Transverse colon (tissue), 4 donors: ENCODE results near the gene INSM2. TPM values are rescaled to one million over a fixed set of nuclear protein-coding genes. Genes with fewer than 3 reads are reported as not detected.

Source experiments
- DNase-seq: peaks from one replicate; pipeline ENCODE4 v3.0.0-alpha.2; 2019
- H3K27ac ChIP-seq, 4 donors: fragments of 200-600 bp; sonication (generic); 2 replicates each; pipeline ENCODE4 v1.5.1; 2016 to 2018; ENCODE audit warnings: inconsistent platforms in 4 of 4
- H3K27me3 ChIP-seq: fragments of 200-600 bp; sonication (generic); 2 replicates; pipeline ENCODE4 v1.5.1; 2017; ENCODE audit warnings: inconsistent platforms
- H3K36me3 ChIP-seq, 4 donors: fragments of 200-600 bp; sonication (generic); 2 replicates each; pipeline ENCODE4 v1.5.1; 2017 to 2019; ENCODE audit warnings: inconsistent platforms in 4 of 4
- H3K4me1 ChIP-seq, 4 donors: fragments of 200-600 bp; sonication (generic); 2 replicates each; pipeline ENCODE4 v1.5.1; 2017 to 2020; ENCODE audit warnings: inconsistent platforms in 4 of 4
- H3K4me3 ChIP-seq, 4 donors: fragments of 200-600 bp; sonication (generic); 1 replicate in 1 of 4; 2 replicates in 3 of 4; pipeline versions ENCODE4 v1.5.1 to v1.6.1; 2017 to 2019; ENCODE audit warnings: inconsistent platforms in 4 of 4
- H3K9me3 ChIP-seq, 2 donors: fragments of 200-600 bp; sonication (generic); 2 replicates each; pipeline ENCODE4 v1.5.1; 2017 to 2019; ENCODE audit warnings: inconsistent platforms in 2 of 2
- CTCF ChIP-seq, 5 experiments: fragments of 200-600 bp in 3 of 5; fragments of 450-650 bp in 2 of 5; sonication (generic) in 3 of 5; IDR thresholded peaks; 1 replicate in 2 of 5; 2 replicates in 3 of 5; pipeline ENCODE4 v1.5.1; 2016 to 2017; ENCODE audit warnings: antibody characterized with exemption in 5 of 5, inconsistent platforms in 3 of 5, mild to moderate bottlenecking in 2 of 5, moderate library complexity in 1 of 5
- EP300 ChIP-seq: sonication (generic); formaldehyde crosslinking; IDR thresholded peaks from one replicate; pipeline ENCODE4 v1.6.1; 2017; ENCODE audit warnings: antibody characterized with exemption, low read depth
- POLR2A ChIP-seq: fragments of 450-650 bp; IDR thresholded peaks from one replicate; pipeline ENCODE4 v1.6.1; 2016; ENCODE audit warnings: antibody characterized with exemption, mild to moderate bottlenecking, moderate library complexity
- POLR2AphosphoS5 ChIP-seq, 3 donors: sonication (generic); formaldehyde crosslinking; IDR thresholded peaks; one replicate each; pipeline ENCODE4 v1.6.1; 2016; ENCODE audit warnings: antibody characterized with exemption in 3 of 3
- WGBS, 2 donors: methylation state at CpG; one replicate each; pipeline ENCODE4 v1.1.5; 2018; ENCODE audit warnings: low coverage in 1 of 2; 5-methylcytosine and 5-hydroxymethylcytosine counted together
- in situ Hi-C, 4 donors: fragments of 200-750 bp; cut with MboI; loops; one replicate each; pipeline versions ENCODE4 v1.15.0 to v1.15.1; 2017; ENCODE audit warnings: low sequenced_read_pairs in 3 of 4, low pct_ligation_motif_present in 1 of 4, low pct_unique_long_range_greater_than_20kb in 1 of 4
- intact Hi-C: fragments of 100-400 bp; cut with DNase I; formaldehyde crosslinking; loops from one replicate; pipeline ENCODE4 v1.15.1; 2023; ENCODE audit warnings: low total_unique reads
- total RNA-seq, 4 donors: library from RNA; depleted of rRNA; stranded (reverse); fragments of >200 nt; gene quantifications; one replicate each; pipeline ENCODE4 v1.1.0, GENCODE V29; 2016

The INSM2 gene
- total RNA-seq, 4 donors from 2014 or later = 0.14 TPM; not detected in 3

DNA sequence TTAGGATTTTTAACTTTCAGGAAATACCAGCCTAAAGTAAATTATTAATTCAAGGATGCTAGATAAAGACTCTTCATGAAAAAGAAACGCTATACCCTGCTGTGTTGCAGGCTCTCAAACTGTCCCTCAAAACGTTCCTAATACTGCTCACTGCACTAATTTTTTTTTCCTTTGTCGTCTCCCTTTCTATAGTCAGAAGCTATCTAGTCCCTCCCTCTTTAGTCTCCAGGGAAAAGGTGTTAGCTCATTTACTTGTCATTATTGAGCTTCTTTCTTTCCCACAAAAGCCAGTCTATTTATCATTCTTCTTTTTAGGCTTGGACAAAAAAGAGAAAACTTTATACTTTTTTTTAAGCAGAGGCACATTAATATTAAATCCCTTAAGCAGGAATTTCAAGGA is 30.3 kb upstream of the INSM2 start:
- TF ChIP-seq POLR2A = no peak
- no peak for TF ChIP-seq POLR2AphosphoS5 (IDR thresholded peaks at IDR 0.05)
- TF ChIP-seq EP300 = no peak
- Histone ChIP-seq H3K4me1 (no peaks in the 10 kb centered on the region), H3K27me3 (peaks cover 5% of the 10 kb centered on the region), H3K36me3 (no peaks in the 10 kb centered on the region), H3K9me3 (no peaks in the 10 kb centered on the region), H3K4me3 (no peak overlapping the region), H3K27ac (no peak overlapping the region)
- no peak for DNase-seq
- 34 to 49% methylated on average over 3 of the region's 3 CpGs for WGBS, 2 donors
- in situ Hi-C loops (no loop called here), intact Hi-C loops (no loop called here)

- no peak for TF ChIP-seq POLR2AphosphoS5 (IDR thresholded peaks at IDR 0.05)
- TF ChIP-seq POLR2A = no peak
- TF ChIP-seq EP300 = no peak
- TF ChIP-seq CTCF (IDR thresholded peaks at IDR 0.05) = no peak
- DNase-seq = no peak
- in situ Hi-C loops (no loop called here), intact Hi-C loops (no loop called here)
- Histone ChIP-seq H3K27me3 (peaks cover 5% of the 10 kb centered on the region), H3K36me3 (no peaks in the 10 kb centered on the region), H3K4me3 (no peak overlapping the region), H3K4me1 (no peaks in the 10 kb centered on the region), H3K27ac (no peak overlapping the region), H3K9me3 (no peaks in the 10 kb centered on the region)
- WGBS, 2 donors = 32 to 50% methylated on average over 1 of the region's 1 CpG
Measured at GRCh38 chr14:35504260-35504659, 29.7 kb upstream of the INSM2 start.

GRCh38 chr14:35506461-35506860 is 27.5 kb upstream of the INSM2 start:
- Histone ChIP-seq H3K9me3 (no peaks in the 10 kb centered on the region), H3K4me3 (no peak overlapping the region), H3K27me3 (peaks cover 5% of the 10 kb centered on the region), H3K27ac (no peak overlapping the region), H3K4me1 (no peaks in the 10 kb centered on the region), H3K36me3 (no peaks in the 10 kb centered on the region)
- in situ Hi-C loops = no loop called here
- TF ChIP-seq POLR2A (no peak), POLR2AphosphoS5 (IDR thresholded peaks at IDR 0.05) (no peak), CTCF (IDR thresholded peaks at IDR 0.05) (no peak), EP300 (no peak)
- intact Hi-C loops = no loop called here
- 72 to 76% methylated on average over 6 of the region's 6 CpGs for WGBS, 2 donors
- DNase-seq = no peak

DNA sequence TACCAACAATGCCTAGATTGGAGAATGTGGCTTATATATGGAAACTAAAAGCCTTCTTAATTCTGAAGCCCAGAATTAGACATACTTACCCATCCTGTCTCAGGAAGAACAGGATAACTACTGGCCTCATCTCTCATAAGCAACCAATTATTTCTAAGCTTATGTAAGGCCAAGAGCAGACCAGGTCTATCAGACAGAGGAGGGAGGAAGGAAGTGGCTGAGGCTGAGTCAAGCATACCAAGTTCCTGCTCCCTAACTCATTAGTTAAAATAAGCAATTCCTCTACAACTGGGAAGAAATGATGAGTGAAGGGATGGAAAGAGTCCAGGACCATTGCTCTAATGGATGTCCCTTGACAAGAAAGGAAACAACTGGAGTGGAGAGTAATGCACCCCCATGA is 27.0 kb upstream of the INSM2 start:
- peaks cover 5% of the 10 kb centered on the region for H3K27me3 ChIP-seq
- H3K36me3 ChIP-seq = no peaks in the 10 kb centered on the region
- intact Hi-C loops = no loop called here
- TF ChIP-seq POLR2A (no peak), CTCF (IDR thresholded peaks at IDR 0.05) (no peak), EP300 (no peak), POLR2AphosphoS5 (IDR thresholded peaks at IDR 0.05) (no peak)
- DNase-seq = no peak
- H3K9me3 ChIP-seq = no peaks in the 10 kb centered on the region
- H3K4me3 ChIP-seq = no peak overlapping the region
- in situ Hi-C loops = no loop called here
- no peaks in the 10 kb centered on the region for H3K4me1 ChIP-seq
- H3K27ac ChIP-seq = no peak overlapping the region

- no peaks in the 10 kb centered on the region for H3K4me1 ChIP-seq
- WGBS, 2 donors = 66 to 76% methylated on average over 2 of the region's 2 CpGs
- no peak for TF ChIP-seq CTCF (IDR thresholded peaks at IDR 0.05)
- TF ChIP-seq POLR2A = no peak
- TF ChIP-seq POLR2AphosphoS5 (IDR thresholded peaks at IDR 0.05) = no peak
- no peak for TF ChIP-seq EP300
- in situ Hi-C loops = no loop called here
- intact Hi-C loops = no loop called here
- DNase-seq = no peak
- no peaks in the 10 kb centered on the region for H3K36me3 ChIP-seq
- no peak overlapping the region for H3K27ac ChIP-seq
- H3K9me3 ChIP-seq = no peaks in the 10 kb centered on the region
- no peak overlapping the region for H3K4me3 ChIP-seq
- no peaks in the 10 kb centered on the region for H3K27me3 ChIP-seq
Measured at GRCh38 chr14:35509846-35510245, 24.1 kb upstream of the INSM2 start.
